T-helper 1 cell treated with Interleukin-12 subunit alpha and Interleukin-12 subunit beta and Interleukin-4 antibody, amounts not matched to agents 30 ng/mL and 1 ng/mL, for 36 hours (primary cell): Measurements from ENCODE around the gene IBA57. TPM values are rescaled to one million over a fixed set of nuclear protein-coding genes. Genes with fewer than 3 reads are reported as not detected.

Source experiments
- intact Hi-C: fragments of 100-400 bp; cut with micrococcal nuclease; formaldehyde crosslinking; loops from one replicate; pipeline ENCODE4 v1.15.1; 2024
- total RNA-seq: library from RNA; stranded (reverse); gene quantifications from 2 replicates; pipeline ENCODE4 v1.2.3, GENCODE V29; 2022

Gene IBA57
- total RNA-seq, 1 donor from 2014 or later: 7.1 TPM

- intact Hi-C loops: no loop called here
Observed at GRCh38 chr1:228144193-228144992, 21.2 kb upstream of the IBA57 start.

- intact Hi-C loops: no loop called here
Observed at GRCh38 chr1:228144993-228145343, 20.6 kb upstream of the IBA57 start.

GRCh38 chr1:228145463-228146416 lies 19.9 kb upstream of the IBA57 start:
- intact Hi-C loops: no loop called here

- intact Hi-C loops: no loop called here
Observed at GRCh38 chr1:228146417-228147150, 19.0 kb upstream of the IBA57 start.

GRCh38 chr1:228147151-228147693 lies 18.4 kb upstream of the IBA57 start:
- intact Hi-C loops: no loop called here

- intact Hi-C loops: no loop called here
Observed at GRCh38 chr1:228147768-228148167, 17.8 kb upstream of the IBA57 start.

- intact Hi-C loops: no loop called here
Observed at GRCh38 chr1:228148196-228148861, 17.3 kb upstream of the IBA57 start.

GRCh38 chr1:228148935-228149405 lies 16.6 kb upstream of the IBA57 start:
- intact Hi-C loops: no loop called here

- intact Hi-C loops: no loop called here
Observed at GRCh38 chr1:228149406-228150119, 16.0 kb upstream of the IBA57 start, which contains the start of gene GJC2. Gene GJC2, plus strand, starts transcription at chr1:228149930. Its CDS starts 7,829 bp downstream, at chr1:228157759.

GRCh38 chr1:228150120-228150460 lies 15.5 kb upstream of the IBA57 start:
- intact Hi-C loops: no loop called here

- intact Hi-C loops: no loop called here
Observed at GRCh38 chr1:228150461-228151179, 15.0 kb upstream of the IBA57 start.

GRCh38 chr1:228151180-228151925 lies 14.3 kb upstream of the IBA57 start:
- intact Hi-C loops: no loop called here

GRCh38 chr1:228152097-228152917 lies 13.3 kb upstream of the IBA57 start:
- intact Hi-C loops: no loop called here

- intact Hi-C loops: no loop called here
Observed at GRCh38 chr1:228152918-228153258, 12.7 kb upstream of the IBA57 start.

GRCh38 chr1:228154021-228154669 lies 11.5 kb upstream of the IBA57 start:
- intact Hi-C loops: no loop called here

- intact Hi-C loops: no loop called here
Observed at GRCh38 chr1:228154670-228155571, 10.7 kb upstream of the IBA57 start.
